Measurements from ENCODE around the gene BATF. TPM values are rescaled to one million over a fixed set of nuclear protein-coding genes. Genes with fewer than 3 reads are reported as not detected.

The BATF gene
- total and polyA plus RNA-seq, 2 experiments from 2014 or later, result not detected

- no peak for TF ChIP-seq CTCF (IDR thresholded peaks at IDR 0.05; ENCODE audit: low read depth, low read length)
- Histone ChIP-seq H3K4me1 (ENCODE audit: low read depth) (peaks cover 5% of the 10 kb centered on the region), H3K36me3 (no peaks in the 10 kb centered on the region), H3K4me3 (no peak overlapping the region), H3K27ac (no peak overlapping the region), H3K27me3 (no peaks in the 10 kb centered on the region), H3K9me3 (ENCODE audit: low read depth) (no peaks in the 10 kb centered on the region)
- peak in 1 of 2 donors; percentile 21 for DNase-seq (ENCODE audit: low read depth in 1 of 2, low spot score in 1 of 2)
Observed at GRCh38 chr14:75554482-75554881, 32.2 kb downstream of the BATF start.

GRCh38 chr14:75558440-75558839, 36.2 kb downstream of the BATF start:
- Histone ChIP-seq H3K9me3 (ENCODE audit: low read depth) (no peaks in the 10 kb centered on the region), H3K4me1 (ENCODE audit: low read depth) (no peaks in the 10 kb centered on the region), H3K4me3 (no peak overlapping the region), H3K36me3 (no peaks in the 10 kb centered on the region), H3K27me3 (no peaks in the 10 kb centered on the region), H3K27ac (no peak overlapping the region)
- TF ChIP-seq CTCF (IDR thresholded peaks at IDR 0.05; ENCODE audit: low read depth, low read length), result no peak
- DNase-seq (ENCODE audit: low read depth in 1 of 2, low spot score in 1 of 2), result no peak

GRCh38 chr14:75559045-75559444, 36.8 kb downstream of the BATF start:
- H3K27me3 ChIP-seq, result no peaks in the 10 kb centered on the region
- no peak overlapping the region for H3K4me3 ChIP-seq
- TF ChIP-seq CTCF (IDR thresholded peaks at IDR 0.05; ENCODE audit: low read depth, low read length), result no peak
- H3K4me1 ChIP-seq (ENCODE audit: low read depth), result no peaks in the 10 kb centered on the region
- H3K9me3 ChIP-seq (ENCODE audit: low read depth), result no peaks in the 10 kb centered on the region
- H3K27ac ChIP-seq, result no peak overlapping the region
- DNase-seq (ENCODE audit: low read depth in 1 of 2, low spot score in 1 of 2), result no peak
- no peaks in the 10 kb centered on the region for H3K36me3 ChIP-seq

GRCh38 chr14:75559451-75560222, 37.4 kb downstream of the BATF start:
- TF ChIP-seq CTCF (IDR thresholded peaks at IDR 0.05; ENCODE audit: low read depth, low read length), result no peak
- Histone ChIP-seq H3K27ac (no peak overlapping the region), H3K27me3 (no peaks in the 10 kb centered on the region), H3K9me3 (ENCODE audit: low read depth) (no peaks in the 10 kb centered on the region), H3K4me3 (no peak overlapping the region), H3K4me1 (ENCODE audit: low read depth) (no peaks in the 10 kb centered on the region), H3K36me3 (no peaks in the 10 kb centered on the region)
- DNase-seq (ENCODE audit: low read depth in 1 of 2, low spot score in 1 of 2), result peak in 1 of 2 donors; percentile 87

- peak; percentile 83 to 91 for DNase-seq (ENCODE audit: low read depth in 1 of 2, low spot score in 1 of 2)
- no peaks in the 10 kb centered on the region for H3K9me3 ChIP-seq (ENCODE audit: low read depth)
- TF ChIP-seq CTCF (IDR thresholded peaks at IDR 0.05; ENCODE audit: low read depth, low read length), result peak; percentile 87
- H3K36me3 ChIP-seq, result no peaks in the 10 kb centered on the region
- no peaks in the 10 kb centered on the region for H3K27me3 ChIP-seq
- H3K4me1 ChIP-seq (ENCODE audit: low read depth), result peaks cover 3% of the 10 kb centered on the region
- no peak overlapping the region for H3K4me3 ChIP-seq
- no peak overlapping the region for H3K27ac ChIP-seq
Observed at GRCh38 chr14:75561013-75561432, 38.8 kb downstream of the BATF start.
